ENCODE results near the gene APOA5. TPM values are rescaled to one million over a fixed set of nuclear protein-coding genes. Genes with fewer than 3 reads are reported as not detected.

Gene APOA5
- total and polyA plus RNA-seq, 2 of the 13 experiments (the other 11 are each of a cell fraction or from before 2014, with no cell fraction given), result 44.0 to 49.1 TPM

DNA sequence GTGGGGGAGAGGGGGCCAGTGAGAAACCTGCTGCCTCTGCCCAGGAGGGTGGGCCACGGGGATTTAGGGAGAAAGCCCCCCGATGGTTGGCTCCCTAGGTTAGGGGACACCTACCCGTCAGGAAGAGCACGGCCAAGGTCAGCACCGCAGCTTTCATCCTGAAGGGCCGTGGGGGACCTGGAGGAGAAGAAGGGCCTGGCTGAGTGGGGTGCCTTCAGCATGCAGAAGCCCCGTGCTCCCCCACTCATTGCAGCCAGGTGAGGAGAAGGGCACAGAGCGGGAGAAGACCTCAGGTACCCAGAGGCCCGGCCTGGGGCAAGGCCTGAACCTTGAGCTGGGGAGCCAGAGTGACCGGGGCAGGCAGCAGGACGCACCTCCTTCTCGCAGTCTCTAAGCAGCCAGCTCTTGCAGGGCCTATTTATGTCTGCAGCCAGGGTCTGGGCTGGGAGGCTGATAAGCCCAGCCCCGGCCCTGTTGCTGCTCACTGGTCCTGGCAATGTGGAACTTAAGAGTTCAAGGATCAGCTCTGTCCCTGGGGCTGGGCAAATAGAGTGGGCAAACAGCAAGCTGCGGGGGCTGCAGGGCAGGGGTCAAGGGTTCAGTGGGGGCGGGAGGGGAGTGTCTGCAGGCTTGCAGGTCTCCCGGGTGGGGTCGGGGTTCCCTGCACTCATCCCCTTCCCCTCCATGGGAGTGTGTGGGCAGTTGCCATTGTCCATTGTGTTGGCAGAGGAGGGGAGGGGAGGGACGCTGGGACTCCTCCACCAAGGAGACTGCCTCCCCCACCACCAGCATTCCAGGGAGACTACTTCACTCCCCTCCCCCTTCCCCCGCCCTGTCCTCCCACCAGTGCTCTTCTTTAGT lies 45.8 kb upstream of the APOA5 start, which contains the start of gene APOA1 (continued):
- no peak for TF ChIP-seq ZNF550 (CRISPR knock-in tag; IDR thresholded peaks at IDR 0.05; ENCODE audit: borderline replicate concordance)
- TF ChIP-seq, protein P1, sequence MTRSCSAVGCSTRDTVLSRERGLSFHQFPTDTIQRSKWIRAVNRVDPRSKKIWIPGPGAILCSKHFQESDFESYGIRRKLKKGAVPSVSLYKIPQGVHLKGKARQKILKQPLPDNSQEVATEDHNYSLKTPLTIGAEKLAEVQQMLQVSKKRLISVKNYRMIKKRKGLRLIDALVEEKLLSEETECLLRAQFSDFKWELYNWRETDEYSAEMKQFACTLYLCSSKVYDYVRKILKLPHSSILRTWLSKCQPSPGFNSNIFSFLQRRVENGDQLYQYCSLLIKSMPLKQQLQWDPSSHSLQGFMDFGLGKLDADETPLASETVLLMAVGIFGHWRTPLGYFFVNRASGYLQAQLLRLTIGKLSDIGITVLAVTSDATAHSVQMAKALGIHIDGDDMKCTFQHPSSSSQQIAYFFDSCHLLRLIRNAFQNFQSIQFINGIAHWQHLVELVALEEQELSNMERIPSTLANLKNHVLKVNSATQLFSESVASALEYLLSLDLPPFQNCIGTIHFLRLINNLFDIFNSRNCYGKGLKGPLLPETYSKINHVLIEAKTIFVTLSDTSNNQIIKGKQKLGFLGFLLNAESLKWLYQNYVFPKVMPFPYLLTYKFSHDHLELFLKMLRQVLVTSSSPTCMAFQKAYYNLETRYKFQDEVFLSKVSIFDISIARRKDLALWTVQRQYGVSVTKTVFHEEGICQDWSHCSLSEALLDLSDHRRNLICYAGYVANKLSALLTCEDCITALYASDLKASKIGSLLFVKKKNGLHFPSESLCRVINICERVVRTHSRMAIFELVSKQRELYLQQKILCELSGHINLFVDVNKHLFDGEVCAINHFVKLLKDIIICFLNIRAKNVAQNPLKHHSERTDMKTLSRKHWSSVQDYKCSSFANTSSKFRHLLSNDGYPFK (CRISPR knock-in tag; IDR thresholded peaks at IDR 0.05; ENCODE audit: borderline replicate concordance), result peak; percentile 14; the same call in 1 of the 2 replicates
- no peak for TF ChIP-seq SOX6 (IDR thresholded peaks at IDR 0.05)
- TF ChIP-seq SOX6 (CRISPR knock-in tag; IDR thresholded peaks at IDR 0.05), result peak; percentile 97
- peak; percentile 78 for TF ChIP-seq ZNF781 (CRISPR knock-in tag; IDR thresholded peaks at IDR 0.05; ENCODE audit: borderline replicate concordance, not compliant biosample characterization)
- 0 out of 2 replicates have a peak, but pooled peaks have one; percentile 14 for TF ChIP-seq CEBPB (IDR thresholded peaks at IDR 0.05; ENCODE audit: borderline replicate concordance, low read depth, low read length)
- TF ChIP-seq, protein P2, sequence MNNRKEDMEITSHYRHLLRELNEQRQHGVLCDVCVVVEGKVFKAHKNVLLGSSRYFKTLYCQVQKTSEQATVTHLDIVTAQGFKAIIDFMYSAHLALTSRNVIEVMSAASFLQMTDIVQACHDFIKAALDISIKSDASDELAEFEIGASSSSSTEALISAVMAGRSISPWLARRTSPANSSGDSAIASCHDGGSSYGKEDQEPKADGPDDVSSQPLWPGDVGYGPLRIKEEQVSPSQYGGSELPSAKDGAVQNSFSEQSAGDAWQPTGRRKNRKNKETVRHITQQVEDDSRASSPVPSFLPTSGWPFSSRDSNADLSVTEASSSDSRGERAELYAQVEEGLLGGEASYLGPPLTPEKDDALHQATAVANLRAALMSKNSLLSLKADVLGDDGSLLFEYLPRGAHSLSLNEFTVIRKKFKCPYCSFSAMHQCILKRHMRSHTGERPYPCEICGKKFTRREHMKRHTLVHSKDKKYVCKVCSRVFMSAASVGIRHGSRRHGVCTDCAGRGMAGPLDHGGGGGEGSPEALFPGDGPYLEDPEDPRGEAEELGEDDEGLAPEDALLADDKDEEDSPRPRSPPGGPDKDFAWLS (CRISPR knock-in tag; IDR thresholded peaks at IDR 0.05; ENCODE audit: borderline replicate concordance), result no peak; the same call in 1 of the 2 replicates
- TF ChIP-seq MIER2 (CRISPR knock-in tag; IDR thresholded peaks at IDR 0.05), result no peak
- TF ChIP-seq ZSCAN9 (CRISPR knock-in tag; IDR thresholded peaks at IDR 0.05; ENCODE audit: borderline replicate concordance), result 0 out of 2 replicates have a peak, but pooled peaks have one; percentile 22
- TF ChIP-seq ELF1 (CRISPR knock-in tag; IDR thresholded peaks at IDR 0.05), result no peak; the same call in 1 of the 2 replicates
- TF ChIP-seq PPARG (CRISPR knock-in tag; conservative IDR thresholded peaks at IDR 0.05), result peak; percentile 82
- TF ChIP-seq, protein P3, sequence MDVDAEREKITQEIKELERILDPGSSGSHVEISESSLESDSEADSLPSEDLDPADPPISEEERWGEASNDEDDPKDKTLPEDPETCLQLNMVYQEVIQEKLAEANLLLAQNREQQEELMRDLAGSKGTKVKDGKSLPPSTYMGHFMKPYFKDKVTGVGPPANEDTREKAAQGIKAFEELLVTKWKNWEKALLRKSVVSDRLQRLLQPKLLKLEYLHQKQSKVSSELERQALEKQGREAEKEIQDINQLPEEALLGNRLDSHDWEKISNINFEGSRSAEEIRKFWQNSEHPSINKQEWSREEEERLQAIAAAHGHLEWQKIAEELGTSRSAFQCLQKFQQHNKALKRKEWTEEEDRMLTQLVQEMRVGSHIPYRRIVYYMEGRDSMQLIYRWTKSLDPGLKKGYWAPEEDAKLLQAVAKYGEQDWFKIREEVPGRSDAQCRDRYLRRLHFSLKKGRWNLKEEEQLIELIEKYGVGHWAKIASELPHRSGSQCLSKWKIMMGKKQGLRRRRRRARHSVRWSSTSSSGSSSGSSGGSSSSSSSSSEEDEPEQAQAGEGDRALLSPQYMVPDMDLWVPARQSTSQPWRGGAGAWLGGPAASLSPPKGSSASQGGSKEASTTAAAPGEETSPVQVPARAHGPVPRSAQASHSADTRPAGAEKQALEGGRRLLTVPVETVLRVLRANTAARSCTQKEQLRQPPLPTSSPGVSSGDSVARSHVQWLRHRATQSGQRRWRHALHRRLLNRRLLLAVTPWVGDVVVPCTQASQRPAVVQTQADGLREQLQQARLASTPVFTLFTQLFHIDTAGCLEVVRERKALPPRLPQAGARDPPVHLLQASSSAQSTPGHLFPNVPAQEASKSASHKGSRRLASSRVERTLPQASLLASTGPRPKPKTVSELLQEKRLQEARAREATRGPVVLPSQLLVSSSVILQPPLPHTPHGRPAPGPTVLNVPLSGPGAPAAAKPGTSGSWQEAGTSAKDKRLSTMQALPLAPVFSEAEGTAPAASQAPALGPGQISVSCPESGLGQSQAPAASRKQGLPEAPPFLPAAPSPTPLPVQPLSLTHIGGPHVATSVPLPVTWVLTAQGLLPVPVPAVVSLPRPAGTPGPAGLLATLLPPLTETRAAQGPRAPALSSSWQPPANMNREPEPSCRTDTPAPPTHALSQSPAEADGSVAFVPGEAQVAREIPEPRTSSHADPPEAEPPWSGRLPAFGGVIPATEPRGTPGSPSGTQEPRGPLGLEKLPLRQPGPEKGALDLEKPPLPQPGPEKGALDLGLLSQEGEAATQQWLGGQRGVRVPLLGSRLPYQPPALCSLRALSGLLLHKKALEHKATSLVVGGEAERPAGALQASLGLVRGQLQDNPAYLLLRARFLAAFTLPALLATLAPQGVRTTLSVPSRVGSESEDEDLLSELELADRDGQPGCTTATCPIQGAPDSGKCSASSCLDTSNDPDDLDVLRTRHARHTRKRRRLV (CRISPR knock-in tag; IDR thresholded peaks at IDR 0.05), result no peak
- TF ChIP-seq ONECUT2 (CRISPR knock-in tag; IDR thresholded peaks at IDR 0.05), result peak; percentile 15; the same call in 1 of the 2 replicates
- TF ChIP-seq ZNF782 (CRISPR knock-in tag; IDR thresholded peaks at IDR 0.05; ENCODE audit: borderline replicate concordance), result peak; percentile 85; the same call in 1 of the 2 replicates
- no peak for TF ChIP-seq ZFP82 (CRISPR knock-in tag; IDR thresholded peaks at IDR 0.05; ENCODE audit: borderline replicate concordance)

Data from HepG2 (cell line).